Right atrium auricular region (tissue), 2 donors: ENCODE measurements around the gene SPATS2. TPM values are rescaled to one million over a fixed set of nuclear protein-coding genes. Genes with fewer than 3 reads are reported as not detected.

Experiments used
- DNase-seq: peaks from one replicate; pipeline ENCODE4 v3.0.0-alpha.2; 2019; ENCODE audit warnings: low spot score
- H3K27ac ChIP-seq, 2 donors: fragments of 200-600 bp; sonication (generic); 1 replicate in 1 of 2; 2 replicates in 1 of 2; pipeline ENCODE4 v1.5.1; 2016 to 2019
- H3K27me3 ChIP-seq, 2 donors: fragments of 200-600 bp; sonication (generic); one replicate each; pipeline versions ENCODE4 v1.5.1 to v1.6.0; 2017 to 2019
- H3K36me3 ChIP-seq: fragments of 200-600 bp; sonication (generic); one replicate; pipeline ENCODE4 v1.5.1; 2016
- H3K4me1 ChIP-seq, 2 donors: fragments of 200-600 bp; sonication (generic); one replicate each; pipeline versions ENCODE4 v1.5.1 to v1.6.0; 2017 to 2019
- H3K4me3 ChIP-seq, 2 donors: fragments of 200-600 bp; sonication (generic); 1 replicate in 1 of 2; 2 replicates in 1 of 2; pipeline ENCODE4 v1.5.1; 2017 to 2019; ENCODE audit warnings: mild to moderate bottlenecking in 1 of 2, moderate library complexity in 1 of 2
- H3K9me3 ChIP-seq, 2 donors: fragments of 200-600 bp; sonication (generic); one replicate each; pipeline ENCODE4 v1.5.1; 2019
- total RNA-seq, 2 donors: library from RNA; depleted of rRNA; stranded (reverse); fragments of >200 nt; gene quantifications; one replicate each; pipeline ENCODE4 v1.1.0, GENCODE V29; 2016
- TF ChIP-seq, protein P1 (sequence below), 2 donors: fragments of 200-600 bp; sonication (generic); IDR thresholded peaks; one replicate each; pipeline ENCODE4 v1.5.1; 2019; ENCODE audit warnings: antibody characterized with exemption in 2 of 2

SPATS2 gene
- total RNA-seq, 2 donors from 2014 or later = 4.6 to 7.6 TPM

DNA sequence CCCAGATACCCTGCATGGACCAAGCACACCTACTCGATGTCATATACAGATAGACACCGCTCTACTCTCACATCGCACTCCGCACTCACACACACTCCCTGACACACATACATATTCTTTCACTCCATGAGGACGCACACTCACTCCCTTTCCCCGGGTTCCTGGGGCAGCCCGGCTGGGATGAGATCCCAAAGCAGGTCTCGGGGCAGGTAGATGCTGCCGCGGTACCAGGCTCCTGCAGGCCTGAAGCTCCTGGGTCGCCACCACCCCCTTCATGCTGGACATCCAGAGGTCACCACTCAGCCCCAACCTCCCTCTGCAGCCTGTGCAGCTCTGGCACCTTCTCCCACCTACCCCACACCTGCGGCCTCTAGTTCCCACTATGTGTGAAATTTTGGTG, 32.6 kb upstream of the SPATS2 start:
- no peak overlapping the region for H3K4me3 ChIP-seq
- no peak for DNase-seq
- H3K4me1 ChIP-seq = peaks cover 0 to 21% of the 10 kb centered on the region in 2 donors
- H3K36me3 ChIP-seq = no peaks in the 10 kb centered on the region
- H3K27me3 ChIP-seq = peaks cover 21 to 25% of the 10 kb centered on the region in 2 donors
- TF ChIP-seq, protein P1, sequence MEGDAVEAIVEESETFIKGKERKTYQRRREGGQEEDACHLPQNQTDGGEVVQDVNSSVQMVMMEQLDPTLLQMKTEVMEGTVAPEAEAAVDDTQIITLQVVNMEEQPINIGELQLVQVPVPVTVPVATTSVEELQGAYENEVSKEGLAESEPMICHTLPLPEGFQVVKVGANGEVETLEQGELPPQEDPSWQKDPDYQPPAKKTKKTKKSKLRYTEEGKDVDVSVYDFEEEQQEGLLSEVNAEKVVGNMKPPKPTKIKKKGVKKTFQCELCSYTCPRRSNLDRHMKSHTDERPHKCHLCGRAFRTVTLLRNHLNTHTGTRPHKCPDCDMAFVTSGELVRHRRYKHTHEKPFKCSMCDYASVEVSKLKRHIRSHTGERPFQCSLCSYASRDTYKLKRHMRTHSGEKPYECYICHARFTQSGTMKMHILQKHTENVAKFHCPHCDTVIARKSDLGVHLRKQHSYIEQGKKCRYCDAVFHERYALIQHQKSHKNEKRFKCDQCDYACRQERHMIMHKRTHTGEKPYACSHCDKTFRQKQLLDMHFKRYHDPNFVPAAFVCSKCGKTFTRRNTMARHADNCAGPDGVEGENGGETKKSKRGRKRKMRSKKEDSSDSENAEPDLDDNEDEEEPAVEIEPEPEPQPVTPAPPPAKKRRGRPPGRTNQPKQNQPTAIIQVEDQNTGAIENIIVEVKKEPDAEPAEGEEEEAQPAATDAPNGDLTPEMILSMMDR (IDR thresholded peaks at IDR 0.05) = no peak
- H3K9me3 ChIP-seq = no peaks in the 10 kb centered on the region
- H3K27ac ChIP-seq = no peak overlapping the region

DNA sequence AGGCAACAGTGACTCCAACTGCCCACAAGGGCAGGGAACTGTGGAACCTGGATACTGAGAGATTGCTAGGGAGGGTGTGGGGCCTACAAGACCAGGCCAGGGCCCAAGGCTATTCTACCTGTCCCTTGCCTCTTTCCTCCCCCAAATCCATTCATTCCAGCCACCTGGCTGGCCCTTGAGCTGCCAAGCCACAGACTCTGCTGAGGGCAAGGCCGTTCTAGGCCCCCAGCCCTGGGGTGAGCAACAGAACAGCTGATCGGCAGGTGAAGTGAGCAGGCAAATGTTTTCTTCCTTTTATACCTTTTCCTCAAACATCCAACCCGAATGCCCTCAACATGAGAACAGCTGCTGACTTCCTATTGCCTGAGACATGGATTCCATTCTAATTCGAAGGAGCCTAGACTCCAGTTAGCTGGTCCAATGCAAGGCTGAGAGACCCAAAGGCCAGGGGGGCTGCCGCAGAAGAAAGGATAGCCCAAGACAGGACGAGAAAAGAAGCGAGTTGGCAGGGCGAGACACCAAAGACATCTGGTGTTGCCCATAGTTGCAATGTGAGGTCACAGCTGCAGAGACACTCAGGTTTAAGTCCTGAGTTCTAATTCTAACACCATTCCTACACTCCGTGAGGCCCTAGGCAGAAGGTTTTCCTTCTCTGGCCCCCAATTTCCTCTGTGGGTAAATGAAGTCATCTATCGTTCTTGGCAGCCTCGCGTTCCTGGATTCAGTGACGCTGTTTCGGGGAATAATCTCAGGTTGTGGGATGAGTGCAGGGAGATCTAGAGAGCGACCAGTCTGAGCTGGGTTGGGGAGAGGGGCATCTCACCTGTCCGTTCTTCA, 31.9 kb upstream of the SPATS2 start:
- DNase-seq = no peak
- Histone ChIP-seq H3K27me3 (peaks cover 21 to 25% of the 10 kb centered on the region in 2 donors), H3K27ac (no peak overlapping the region), H3K36me3 (no peaks in the 10 kb centered on the region), H3K4me3 (no peak overlapping the region), H3K9me3 (no peaks in the 10 kb centered on the region), H3K4me1 (peaks cover 0 to 21% of the 10 kb centered on the region in 2 donors)
- TF ChIP-seq, protein P1 (IDR thresholded peaks at IDR 0.05) = no peak

DNA sequence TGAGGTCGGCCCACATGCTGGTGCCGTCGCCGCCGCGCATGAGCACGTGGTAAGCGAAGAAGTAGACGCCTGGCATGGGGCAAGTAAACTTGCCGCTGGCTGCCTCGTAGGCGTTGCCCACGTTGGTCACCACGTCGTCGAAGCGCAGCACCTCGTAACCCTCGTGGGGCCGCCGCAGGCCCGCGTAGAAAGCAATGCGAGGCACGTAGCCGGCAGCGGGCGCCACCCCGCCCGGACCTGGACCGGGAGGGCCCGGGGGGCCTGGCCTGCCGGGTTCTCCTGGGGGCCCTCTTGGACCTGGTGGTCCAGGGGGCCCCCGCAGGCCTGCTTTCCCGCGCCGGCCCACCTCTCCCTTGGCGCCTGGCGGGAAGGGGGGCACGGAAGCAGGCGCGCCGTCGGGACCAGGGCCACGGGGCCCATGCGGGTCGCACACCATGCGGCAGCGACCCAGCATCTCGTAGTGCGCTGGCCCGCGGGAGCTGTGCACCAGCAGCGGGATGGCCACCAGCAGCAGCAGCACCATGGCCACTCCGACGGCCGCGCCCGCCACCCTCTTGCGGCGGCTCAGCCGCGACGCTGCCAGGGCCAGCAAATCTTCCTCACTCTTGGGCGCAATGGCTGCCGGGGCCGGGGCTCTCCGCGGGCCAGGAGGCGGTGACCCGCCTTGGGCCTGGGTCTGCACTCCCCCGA, 31.2 kb upstream of the SPATS2 start:
- no peaks in the 10 kb centered on the region for H3K36me3 ChIP-seq
- no peak overlapping the region for H3K27ac ChIP-seq
- peaks cover 21 to 25% of the 10 kb centered on the region in 2 donors for H3K27me3 ChIP-seq
- H3K4me3 ChIP-seq = peak overlapping the region in 1 of 2 donors; percentile 40
- DNase-seq = no peak
- peaks cover 0 to 21% of the 10 kb centered on the region in 2 donors for H3K4me1 ChIP-seq
- TF ChIP-seq, protein P1 (IDR thresholded peaks at IDR 0.05) = no peak
- H3K9me3 ChIP-seq = no peaks in the 10 kb centered on the region

DNA sequence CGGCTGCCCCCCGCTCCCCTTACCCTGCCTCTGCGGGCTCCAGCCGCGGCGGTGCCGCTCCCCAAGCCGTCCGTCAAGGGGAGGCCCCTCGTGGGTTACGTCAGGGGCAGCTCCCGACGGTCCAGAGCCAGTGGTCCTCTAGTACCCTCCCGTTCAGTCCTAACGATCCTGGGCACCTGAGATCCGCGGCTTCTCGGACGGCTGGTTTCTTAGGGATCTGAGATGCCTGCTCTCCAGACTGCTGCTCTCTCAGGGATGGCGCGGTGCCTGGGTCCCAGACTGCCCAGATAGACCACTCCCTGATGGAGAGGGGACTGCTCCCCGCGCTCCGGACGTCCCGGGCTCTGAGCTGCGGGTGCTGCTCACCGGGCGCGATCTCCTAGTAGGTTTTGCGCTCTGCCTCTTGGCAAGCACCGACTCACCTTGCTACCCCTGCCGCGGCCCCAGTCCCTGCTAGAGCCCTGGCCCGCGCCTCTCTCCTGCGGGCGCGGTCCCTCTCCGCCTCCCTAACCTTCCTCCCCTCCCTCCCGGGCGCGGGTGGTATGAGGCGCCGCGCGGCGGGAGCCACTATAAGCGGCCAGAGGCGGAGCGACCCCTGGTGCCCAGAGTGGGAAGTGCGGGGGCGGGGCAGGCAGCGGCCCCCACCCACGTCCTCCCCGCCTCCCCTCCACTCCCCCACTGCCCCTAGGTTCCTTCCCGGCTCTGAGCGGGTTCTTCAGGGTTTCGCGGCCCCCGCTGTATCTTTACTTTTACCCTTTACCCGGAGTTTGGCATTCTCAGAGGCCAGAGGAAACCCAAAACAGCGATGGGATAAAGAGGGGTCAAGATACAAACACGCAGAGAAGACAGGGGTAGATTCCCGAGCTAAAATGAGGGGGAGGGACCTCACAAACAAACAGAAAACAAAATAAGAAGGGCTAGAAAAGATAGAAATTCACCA, 30.3 kb upstream of the SPATS2 start, which contains the start of gene C1QL4:
C1QL4 (minus strand) TSS at position 544 of the 940 bp plus-strand sequence. CDS start 711 bp downstream, outside the sequence.
- peaks cover 21 to 25% of the 10 kb centered on the region in 2 donors for H3K27me3 ChIP-seq
- TF ChIP-seq, protein P1 (IDR thresholded peaks at IDR 0.05) = peak; percentile 99
- H3K27ac ChIP-seq = no peak within 1 kb of the TSS
- H3K9me3 ChIP-seq = no peaks in the 10 kb centered on the region
- H3K4me1 ChIP-seq = peaks cover 0 to 21% of the 10 kb centered on the region in 2 donors
- DNase-seq = peak; percentile 75
- no peaks in the 10 kb centered on the region for H3K36me3 ChIP-seq
- peak within 1 kb of the TSS; percentile 7 to 40 for H3K4me3 ChIP-seq

DNA sequence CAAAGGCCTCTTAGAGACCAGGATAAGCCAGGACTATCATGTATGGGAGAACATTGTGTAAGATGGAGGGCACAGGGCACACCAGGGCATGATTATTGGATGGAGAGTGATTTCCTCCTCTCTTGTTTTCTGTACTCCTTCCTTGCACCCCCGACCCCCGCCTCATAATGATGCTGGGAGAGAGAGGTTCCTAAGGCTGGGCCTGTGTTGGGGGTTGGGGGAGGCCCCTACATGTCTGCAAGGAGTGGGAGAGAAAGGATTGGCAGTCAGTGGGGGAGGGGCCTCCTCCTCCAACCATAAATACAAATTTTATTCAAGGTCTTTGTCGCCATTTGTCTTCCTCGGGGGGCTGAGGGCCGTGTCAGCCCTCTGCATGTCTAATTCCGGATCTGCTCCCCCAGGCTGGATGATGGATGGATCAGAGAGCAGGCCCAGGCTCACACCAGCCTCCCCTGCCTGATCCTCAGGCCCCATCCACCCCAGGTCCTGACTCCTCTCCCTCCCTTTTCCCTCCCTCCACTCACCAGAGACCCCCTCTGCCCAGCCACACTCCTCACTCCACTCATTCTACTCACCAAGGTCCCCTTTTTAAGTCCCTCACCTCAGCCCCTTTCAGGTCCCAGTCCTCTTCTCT, 28.3 kb upstream of the SPATS2 start:
- no peaks in the 10 kb centered on the region for H3K36me3 ChIP-seq
- H3K27ac ChIP-seq = no peak overlapping the region
- H3K4me1 ChIP-seq = peaks cover 0 to 31% of the 10 kb centered on the region in 2 donors
- H3K4me3 ChIP-seq = no peak overlapping the region
- no peaks in the 10 kb centered on the region for H3K9me3 ChIP-seq
- TF ChIP-seq, protein P1 (IDR thresholded peaks at IDR 0.05) = no peak
- DNase-seq = no peak
- peaks cover 12 to 30% of the 10 kb centered on the region in 2 donors for H3K27me3 ChIP-seq
